AG04450 (cell line): ENCODE results near the gene RPGRIP1. TPM values are rescaled to one million over a fixed set of nuclear protein-coding genes. Genes with fewer than 3 reads are reported as not detected.

ENCODE experiments used
- CTCF ChIA-PET: fragments of 300-600, 350-600 bp; formaldehyde crosslinking; extraction: SDS; loops from one replicate; lab custom pipeline; 2022; ENCODE audit warnings: antibody characterized with exemption, inconsistent platforms; lab: Charles Lee
- POLR2A ChIA-PET: fragments of 350-600 bp; formaldehyde crosslinking; extraction: SDS; loops from one replicate; lab custom pipeline; 2021; ENCODE audit warnings: antibody characterized with exemption, inconsistent platforms; lab: Yijun Ruan, JAX
- DNase-seq: peaks from one replicate; pipeline ENCODE4 v3.0.0-alpha.2; 2011; ENCODE audit warnings: low read depth, low spot score
- H3K27ac ChIP-seq: one replicate; pipeline ENCODE4 v1.5.1; 2012; ENCODE audit warnings: low read depth, low read length, control low read depth
- H3K27me3 ChIP-seq: one replicate; pipeline ENCODE4 v1.6.0; 2012; ENCODE audit warnings: low read length; ENCODE audit not compliant: control insufficient read depth, insufficient read depth
- H3K4me3 ChIP-seq: 2 replicates; pipeline ENCODE4 v1.5.1; 2011; ENCODE audit warnings: mild to moderate bottlenecking, low read depth, low read length, control low read depth
- H3K9me3 ChIP-seq: 2 replicates; pipeline ENCODE4 v1.5.1; 2012; ENCODE audit warnings: low read length; ENCODE audit not compliant: control insufficient read depth, insufficient read depth
- polyA plus RNA-seq: library from polyadenylated mRNA; depleted of rRNA; stranded (reverse); fragments of >200 nt; gene quantifications from 2 replicates; pipeline ENCODE4 v1.2.3, GENCODE V29; 2011
- TF ChIP-seq, protein P1 (sequence below): IDR thresholded peaks from 2 replicates; pipeline ENCODE4 v1.5.1; 2011; ENCODE audit warnings: low read depth, low read length, control low read depth, inconsistent platforms

RPGRIP1 gene
- polyA plus RNA-seq, 1 experiment, result not detected

DNA sequence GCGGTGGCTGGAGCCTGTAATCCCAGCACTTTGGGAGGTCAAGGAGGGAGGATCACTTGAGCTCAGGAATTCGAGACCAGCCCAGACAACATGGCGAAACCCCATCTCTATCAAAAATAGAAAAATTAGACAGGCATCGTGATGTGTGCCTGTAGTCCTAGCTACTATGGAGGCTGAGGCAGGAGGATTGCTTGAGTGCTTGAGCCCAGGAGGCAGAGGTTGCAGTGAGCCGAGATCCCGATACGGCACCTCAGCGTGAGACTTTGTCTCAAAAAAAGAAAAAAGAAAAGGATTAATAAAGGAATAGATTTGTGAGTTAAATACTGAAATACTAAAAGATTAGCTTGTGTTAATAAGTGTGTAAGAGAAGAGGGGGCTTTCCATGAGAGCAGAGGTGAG lies 29.4 kb downstream of the RPGRIP1 start:
- Histone ChIP-seq H3K4me3 (no peak overlapping the region), H3K27ac (no peak overlapping the region), H3K27me3 (peaks cover 31% of the 10 kb centered on the region), H3K9me3 (no peaks in the 10 kb centered on the region)
- ChIA-PET POLR2A (no interaction called here), CTCF (no interaction called here)
- TF ChIP-seq, protein P1, sequence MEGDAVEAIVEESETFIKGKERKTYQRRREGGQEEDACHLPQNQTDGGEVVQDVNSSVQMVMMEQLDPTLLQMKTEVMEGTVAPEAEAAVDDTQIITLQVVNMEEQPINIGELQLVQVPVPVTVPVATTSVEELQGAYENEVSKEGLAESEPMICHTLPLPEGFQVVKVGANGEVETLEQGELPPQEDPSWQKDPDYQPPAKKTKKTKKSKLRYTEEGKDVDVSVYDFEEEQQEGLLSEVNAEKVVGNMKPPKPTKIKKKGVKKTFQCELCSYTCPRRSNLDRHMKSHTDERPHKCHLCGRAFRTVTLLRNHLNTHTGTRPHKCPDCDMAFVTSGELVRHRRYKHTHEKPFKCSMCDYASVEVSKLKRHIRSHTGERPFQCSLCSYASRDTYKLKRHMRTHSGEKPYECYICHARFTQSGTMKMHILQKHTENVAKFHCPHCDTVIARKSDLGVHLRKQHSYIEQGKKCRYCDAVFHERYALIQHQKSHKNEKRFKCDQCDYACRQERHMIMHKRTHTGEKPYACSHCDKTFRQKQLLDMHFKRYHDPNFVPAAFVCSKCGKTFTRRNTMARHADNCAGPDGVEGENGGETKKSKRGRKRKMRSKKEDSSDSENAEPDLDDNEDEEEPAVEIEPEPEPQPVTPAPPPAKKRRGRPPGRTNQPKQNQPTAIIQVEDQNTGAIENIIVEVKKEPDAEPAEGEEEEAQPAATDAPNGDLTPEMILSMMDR, result no peak
- no peak for DNase-seq

DNA sequence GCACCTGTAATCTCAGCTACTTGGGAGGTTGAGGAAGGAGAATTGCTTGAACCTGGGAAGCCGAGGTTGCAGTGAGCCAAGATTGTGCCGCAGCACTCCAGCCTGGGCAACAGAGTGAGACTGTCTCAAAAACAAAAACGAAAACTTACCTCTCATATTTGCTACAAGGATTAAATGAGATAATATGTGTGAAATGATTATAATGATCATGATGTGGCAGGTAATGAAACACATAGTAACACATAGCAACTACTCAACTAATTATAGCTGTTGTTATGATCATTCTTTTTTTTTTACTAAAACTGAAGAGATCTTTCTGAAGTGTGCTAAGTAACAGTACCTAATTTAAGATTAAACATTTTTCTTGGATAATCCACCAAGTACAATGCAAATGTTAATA lies 30.1 kb downstream of the RPGRIP1 start:
- TF ChIP-seq, protein P1, result no peak
- POLR2A ChIA-PET, result no interaction called here

DNA sequence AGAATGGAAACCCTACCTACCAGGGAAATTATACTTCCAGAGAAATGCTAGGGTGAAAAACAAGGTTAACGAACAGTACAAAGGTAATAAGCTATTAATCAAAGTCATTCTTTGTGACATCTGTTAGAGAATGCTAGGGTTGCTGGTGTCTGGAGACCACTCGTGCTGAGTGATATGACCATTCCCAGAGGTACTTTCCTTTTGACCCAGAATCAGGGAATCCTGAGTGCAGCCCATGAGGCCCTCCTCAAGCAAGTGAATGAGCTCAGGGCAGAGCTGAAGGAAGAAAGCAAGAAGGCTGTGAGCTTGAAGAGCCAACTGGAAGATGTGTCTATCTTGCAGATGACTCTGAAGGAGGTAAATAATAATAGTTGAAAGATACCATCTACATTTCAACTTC lies 31.7 kb downstream of the RPGRIP1 start:
- Histone ChIP-seq H3K27ac (no peak overlapping the region), H3K4me3 (no peak overlapping the region), H3K27me3 (peaks cover 27% of the 10 kb centered on the region), H3K9me3 (no peaks in the 10 kb centered on the region)
- POLR2A ChIA-PET, result no interaction called here
- TF ChIP-seq, protein P1, result no peak
- DNase-seq, result no peak
- CTCF ChIA-PET, result interaction anchor here (0.6 to 0.8 kb wide), 2 partner anchors 311 to 697 kb away, joined by 3 read pairs; no protein-coding TSS in a partner anchor

More for the DNA sequence above, 30.1 kb downstream of the RPGRIP1 start:
- Histone ChIP-seq H3K27ac (no peak overlapping the region), H3K9me3 (no peaks in the 10 kb centered on the region), H3K4me3 (no peak overlapping the region), H3K27me3 (peaks cover 30% of the 10 kb centered on the region)
- no peak for DNase-seq
- CTCF ChIA-PET, result no interaction called here

DNA sequence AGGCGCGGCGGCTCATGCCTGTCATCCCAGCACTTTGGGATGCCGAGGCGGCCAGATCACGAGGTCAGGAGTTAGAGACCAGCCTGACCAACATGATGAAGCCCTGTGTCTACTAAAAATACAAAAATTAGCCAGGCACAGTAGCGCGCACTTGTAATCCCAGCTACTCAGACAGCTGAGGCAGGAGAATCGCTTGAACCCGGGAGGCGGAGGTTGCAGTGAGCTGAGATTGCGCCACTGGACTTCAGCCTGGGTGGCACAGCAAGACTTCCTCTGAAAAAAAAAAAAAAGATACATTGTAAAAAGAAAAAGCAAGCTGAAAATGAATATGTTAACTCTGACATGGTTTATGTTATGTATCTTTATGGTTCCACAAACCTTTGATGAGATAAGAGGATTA lies 33.6 kb downstream of the RPGRIP1 start:
- H3K27me3 ChIP-seq, result peaks cover 23% of the 10 kb centered on the region
- TF ChIP-seq, protein P1, result no peak
- POLR2A ChIA-PET, result no interaction called here
- CTCF ChIA-PET, result no interaction called here
- no peaks in the 10 kb centered on the region for H3K9me3 ChIP-seq
- H3K4me3 ChIP-seq, result no peak overlapping the region
- no peak overlapping the region for H3K27ac ChIP-seq
- no peak for DNase-seq

DNA sequence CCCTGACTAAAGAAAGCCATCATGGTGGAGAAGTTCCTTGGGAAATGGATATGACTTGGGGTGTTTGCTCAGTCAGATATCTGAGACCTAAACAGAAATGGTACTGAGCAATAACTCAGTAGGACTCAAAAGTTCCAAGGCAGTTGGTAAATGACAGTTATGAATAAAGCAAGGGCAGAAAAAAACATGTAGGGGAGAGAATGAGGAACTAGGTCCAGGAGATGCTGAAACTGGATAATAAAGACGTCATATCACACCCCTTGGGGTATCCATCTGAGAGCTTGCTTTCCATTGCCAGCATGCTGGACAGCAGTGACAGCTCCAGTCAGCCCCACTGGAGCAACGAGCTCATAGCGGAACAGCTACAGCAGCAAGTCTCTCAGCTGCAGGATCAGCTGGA lies 37.5 kb downstream of the RPGRIP1 start:
- TF ChIP-seq, protein P1, result no peak
- POLR2A ChIA-PET, result no interaction called here
- Histone ChIP-seq H3K27me3 (peaks cover 15% of the 10 kb centered on the region), H3K9me3 (no peaks in the 10 kb centered on the region), H3K27ac (no peak overlapping the region), H3K4me3 (no peak overlapping the region)
- CTCF ChIA-PET, result no interaction called here
- no peak for DNase-seq
